ENCODE measurements around the gene PTPRM. TPM values are rescaled to one million over a fixed set of nuclear protein-coding genes. Genes with fewer than 3 reads are reported as not detected.

PTPRM gene
- total and polyA plus RNA-seq, 4 donors = 61.1 to 146 (median 87.5) TPM

GRCh38 chr18:8212896-8213780, 646.0 kb downstream of the PTPRM start:
- no peak for TF ChIP-seq CTCF (IDR thresholded peaks at IDR 0.05; ENCODE audit: control extremely low read depth, extremely low read depth)
- 76% methylated on average over 8 of the region's 8 CpGs for WGBS, 2 donors

GRCh38 chr18:8215741-8216140, 648.6 kb downstream of the PTPRM start:
- H3K9ac ChIP-seq (ENCODE audit: insufficient read depth in 1 of 2, low read length in 2 of 2) = no peak overlapping the region
- H3K27me3 ChIP-seq (ENCODE audit: control insufficient read depth in 3 of 3, insufficient read depth in 3 of 3, low read length in 2 of 3) = no peaks in the 10 kb centered on the region
- peaks cover 0 to 2% (median 0%) of the 10 kb centered on the region in 4 donors for H3K36me3 ChIP-seq (ENCODE audit: control insufficient read depth in 4 of 4, insufficient read depth in 4 of 4, low read length in 4 of 4)
- no peak overlapping the region for H3K27ac ChIP-seq (ENCODE audit: low read depth in 1 of 2, low read length in 1 of 2)
- DNase-seq (no peak), ATAC-seq (ENCODE audit: insufficient read depth, low FRiP score) (no peak)
- TF ChIP-seq CTCF (IDR thresholded peaks at IDR 0.05; ENCODE audit: control extremely low read depth, extremely low read depth) = no peak
- H3K9me3 ChIP-seq (ENCODE audit: control insufficient read depth in 4 of 4, insufficient read depth in 3 of 4, low read length in 3 of 4) = no peaks in the 10 kb centered on the region
- no peaks in the 10 kb centered on the region for H3K4me1 ChIP-seq (ENCODE audit: control insufficient read depth in 5 of 5, insufficient read depth in 5 of 5, low read length in 5 of 5)
- 93 to 94% methylated on average over 2 of the region's 2 CpGs for WGBS, 2 donors
- no peak overlapping the region for H3K4me3 ChIP-seq

More at GRCh38 chr18:8212896-8213780, 646.0 kb downstream of the PTPRM start:
- no peaks in the 10 kb centered on the region for H3K27me3 ChIP-seq (ENCODE audit: control insufficient read depth in 3 of 3, insufficient read depth in 3 of 3, low read length in 2 of 3)
- H3K27ac ChIP-seq (ENCODE audit: low read depth in 1 of 2, low read length in 1 of 2) = peak overlapping the region in 1 of 2 donors; percentile 46
- H3K4me3 ChIP-seq = no peak overlapping the region
- no peak for ATAC-seq (ENCODE audit: insufficient read depth, low FRiP score)
- no peaks in the 10 kb centered on the region for H3K4me1 ChIP-seq (ENCODE audit: control insufficient read depth in 5 of 5, insufficient read depth in 5 of 5, low read length in 5 of 5)
- no peak overlapping the region for H3K9ac ChIP-seq (ENCODE audit: insufficient read depth in 1 of 2, low read length in 2 of 2)
- H3K9me3 ChIP-seq (ENCODE audit: control insufficient read depth in 4 of 4, insufficient read depth in 3 of 4, low read length in 3 of 4) = no peaks in the 10 kb centered on the region
- peaks cover 0 to 2% (median 0%) of the 10 kb centered on the region in 4 donors for H3K36me3 ChIP-seq (ENCODE audit: control insufficient read depth in 4 of 4, insufficient read depth in 4 of 4, low read length in 4 of 4)
- DNase-seq = peak in 1 of 3 donors; percentile 13

- Histone ChIP-seq H3K9me3 (ENCODE audit: control insufficient read depth in 4 of 4, insufficient read depth in 3 of 4, low read length in 3 of 4) (no peaks in the 10 kb centered on the region), H3K4me1 (ENCODE audit: control insufficient read depth in 5 of 5, insufficient read depth in 5 of 5, low read length in 5 of 5) (no peaks in the 10 kb centered on the region), H3K36me3 (ENCODE audit: control insufficient read depth in 4 of 4, insufficient read depth in 4 of 4, low read length in 4 of 4) (peaks cover 0 to 2% (median under 1%) of the 10 kb centered on the region in 4 donors), H3K27me3 (ENCODE audit: control insufficient read depth in 3 of 3, insufficient read depth in 3 of 3, low read length in 2 of 3) (no peaks in the 10 kb centered on the region), H3K4me3 (no peak overlapping the region), H3K27ac (ENCODE audit: low read depth in 1 of 2, low read length in 1 of 2) (no peak overlapping the region), H3K9ac (ENCODE audit: insufficient read depth in 1 of 2, low read length in 2 of 2) (no peak overlapping the region)
- 87 to 89% methylated on average over 8 of the region's 8 CpGs for WGBS, 2 donors
- ATAC-seq (ENCODE audit: insufficient read depth, low FRiP score) (no peak), DNase-seq (no peak)
- no peak for TF ChIP-seq CTCF (IDR thresholded peaks at IDR 0.05; ENCODE audit: control extremely low read depth, extremely low read depth)
Observed at GRCh38 chr18:8217051-8217564, 650.0 kb downstream of the PTPRM start.

Data from lung (tissue), 12 donors.